ENCODE results near the gene LRRTM3.

LRRTM3 gene

GRCh38 chr10:67077376-67077775 lies 151.5 kb downstream of the LRRTM3 start:
- no peak for DNase-seq (ENCODE audit: low read depth)
- no peak for TF ChIP-seq CTCF (conservative IDR thresholded peaks at IDR 0.05; ENCODE audit: low read length)
- no peak overlapping the region for H3K4me3 ChIP-seq (ENCODE audit: low read length)

GRCh38 chr10:67079126-67079525 lies 153.3 kb downstream of the LRRTM3 start:
- H3K4me3 ChIP-seq (ENCODE audit: low read length): no peak overlapping the region
- TF ChIP-seq CTCF (conservative IDR thresholded peaks at IDR 0.05; ENCODE audit: low read length): no peak
- DNase-seq (ENCODE audit: low read depth): no peak

GRCh38 chr10:67086327-67087134 lies 160.7 kb downstream of the LRRTM3 start:
- no peak for DNase-seq (ENCODE audit: low read depth)
- no peak overlapping the region for H3K4me3 ChIP-seq (ENCODE audit: low read length)
- TF ChIP-seq CTCF (conservative IDR thresholded peaks at IDR 0.05; ENCODE audit: low read length): no peak

GRCh38 chr10:67087135-67087425 lies 161.2 kb downstream of the LRRTM3 start:
- DNase-seq (ENCODE audit: low read depth): no peak
- no peak overlapping the region for H3K4me3 ChIP-seq (ENCODE audit: low read length)
- TF ChIP-seq CTCF (conservative IDR thresholded peaks at IDR 0.05; ENCODE audit: low read length): no peak

GRCh38 chr10:67088036-67088435 lies 162.2 kb downstream of the LRRTM3 start:
- no peak for TF ChIP-seq CTCF (conservative IDR thresholded peaks at IDR 0.05; ENCODE audit: low read length)
- no peak for DNase-seq (ENCODE audit: low read depth)
- no peak overlapping the region for H3K4me3 ChIP-seq (ENCODE audit: low read length)

GRCh38 chr10:67095531-67095930 lies 169.7 kb downstream of the LRRTM3 start:
- DNase-seq (ENCODE audit: low read depth): no peak
- no peak for TF ChIP-seq CTCF (conservative IDR thresholded peaks at IDR 0.05; ENCODE audit: low read length)
- no peak overlapping the region for H3K4me3 ChIP-seq (ENCODE audit: low read length)

- H3K4me3 ChIP-seq (ENCODE audit: low read length): no peak overlapping the region
- no peak for DNase-seq (ENCODE audit: low read depth)
- TF ChIP-seq CTCF (conservative IDR thresholded peaks at IDR 0.05; ENCODE audit: low read length): no peak
Measured at GRCh38 chr10:67098461-67098860, 172.6 kb downstream of the LRRTM3 start.
